Peyer's patch (tissue), 4 donors: ENCODE measurements around the gene HLA-DQB1. TPM values are rescaled to one million over a fixed set of nuclear protein-coding genes. Genes with fewer than 3 reads are reported as not detected.
"Not testable (repeated sequence)": the region's sequence is repeated elsewhere in the genome, so short reads cannot be mapped to it uniquely, and the experiment has no call there.

Experiments
- DNase-seq, 3 donors: peaks; one replicate each; pipeline ENCODE4 v3.0.0-alpha.2; 2017 to 2019
- H3K27ac ChIP-seq, 4 donors: fragments of 200-600 bp; sonication (generic); one replicate each; pipeline ENCODE4 v1.5.1; 2016 to 2019
- H3K27me3 ChIP-seq, 2 donors: fragments of 200-600 bp; sonication (generic); one replicate each; pipeline ENCODE4 v1.5.1; 2019
- H3K36me3 ChIP-seq, 3 donors: fragments of 200-600 bp; sonication (generic); one replicate each; pipeline ENCODE4 v1.5.1; 2016 to 2019
- H3K4me1 ChIP-seq, 4 donors: fragments of 200-600 bp; sonication (generic); one replicate each; pipeline ENCODE4 v1.5.1; 2016 to 2019
- H3K4me3 ChIP-seq, 4 donors: fragments of 200-600 bp; sonication (generic); 1 replicate in 3 of 4; 2 replicates in 1 of 4; pipeline ENCODE4 v1.5.1; 2016 to 2019; ENCODE audit warnings: mild to moderate bottlenecking in 1 of 4
- H3K9me3 ChIP-seq, 4 donors: fragments of 200-600 bp; sonication (generic); one replicate each; pipeline ENCODE4 v1.5.1; 2016 to 2019; ENCODE audit warnings: mild to moderate bottlenecking in 1 of 4
- POLR2A ChIP-seq, 2 donors: fragments of 450-650 bp; IDR thresholded peaks; one replicate each; pipeline ENCODE4 v1.5.1; 2017; ENCODE audit warnings: antibody characterized with exemption in 2 of 2, mild to moderate bottlenecking in 2 of 2, moderate library complexity in 2 of 2
- total RNA-seq, 4 donors: library from RNA; depleted of rRNA; stranded (reverse); fragments of >200 nt; gene quantifications; one replicate each; pipeline ENCODE4 v1.1.0, GENCODE V29; 2016
- TF ChIP-seq, protein P1 (sequence below), 6 experiments: fragments of 450-650 bp in 4 of 6; fragments of 200-600 bp in 2 of 6; sonication (generic) in 1 of 6; IDR thresholded peaks; one replicate each; pipeline ENCODE4 v1.5.1; 2017 to 2019; ENCODE audit warnings: antibody characterized with exemption in 6 of 6, mild to moderate bottlenecking in 3 of 6, moderate library complexity in 1 of 6

Gene HLA-DQB1
- total RNA-seq, 4 donors from 2014 or later, result 7.6 to 18.2 TPM; not detected in 2

DNA sequence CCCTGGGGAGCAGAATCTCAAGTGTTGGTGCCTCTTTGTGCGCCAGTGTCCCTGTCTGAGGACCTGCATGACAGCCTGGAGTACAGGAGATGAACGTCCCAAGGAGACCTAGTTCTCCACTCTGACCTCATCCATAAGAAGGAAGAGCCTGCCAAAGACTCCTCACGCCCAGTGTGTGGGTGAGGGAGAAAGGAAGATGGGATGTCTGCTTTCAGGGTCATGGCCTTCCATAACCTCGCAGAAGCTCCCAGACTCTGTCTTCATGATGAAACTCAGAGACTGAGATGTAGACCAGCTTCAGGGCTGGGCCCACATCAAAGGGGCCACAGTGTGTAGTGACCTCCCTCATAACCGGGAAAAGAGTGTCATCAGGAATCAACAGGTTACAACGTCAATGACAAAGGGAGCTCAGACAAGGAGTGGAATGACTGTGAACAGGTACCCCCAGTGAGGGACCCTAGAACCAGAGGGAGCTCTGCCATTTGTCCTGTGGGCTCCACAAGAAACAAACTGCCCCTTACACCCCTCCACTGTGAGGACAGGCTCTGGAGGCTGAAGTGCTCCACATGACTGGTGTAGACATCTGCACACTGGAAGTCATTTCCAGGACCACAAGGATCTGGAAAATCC is 8.1 kb downstream of the HLA-DQB1 start:
- H3K4me1 ChIP-seq, result no peaks in the 10 kb centered on the region
- no peaks in the 10 kb centered on the region for H3K36me3 ChIP-seq
- no peak overlapping the region for H3K4me3 ChIP-seq
- H3K27ac ChIP-seq, result peak overlapping the region in 1 of 4 donors; percentile 49
- H3K9me3 ChIP-seq, result no peaks in the 10 kb centered on the region
- TF ChIP-seq, protein P1, sequence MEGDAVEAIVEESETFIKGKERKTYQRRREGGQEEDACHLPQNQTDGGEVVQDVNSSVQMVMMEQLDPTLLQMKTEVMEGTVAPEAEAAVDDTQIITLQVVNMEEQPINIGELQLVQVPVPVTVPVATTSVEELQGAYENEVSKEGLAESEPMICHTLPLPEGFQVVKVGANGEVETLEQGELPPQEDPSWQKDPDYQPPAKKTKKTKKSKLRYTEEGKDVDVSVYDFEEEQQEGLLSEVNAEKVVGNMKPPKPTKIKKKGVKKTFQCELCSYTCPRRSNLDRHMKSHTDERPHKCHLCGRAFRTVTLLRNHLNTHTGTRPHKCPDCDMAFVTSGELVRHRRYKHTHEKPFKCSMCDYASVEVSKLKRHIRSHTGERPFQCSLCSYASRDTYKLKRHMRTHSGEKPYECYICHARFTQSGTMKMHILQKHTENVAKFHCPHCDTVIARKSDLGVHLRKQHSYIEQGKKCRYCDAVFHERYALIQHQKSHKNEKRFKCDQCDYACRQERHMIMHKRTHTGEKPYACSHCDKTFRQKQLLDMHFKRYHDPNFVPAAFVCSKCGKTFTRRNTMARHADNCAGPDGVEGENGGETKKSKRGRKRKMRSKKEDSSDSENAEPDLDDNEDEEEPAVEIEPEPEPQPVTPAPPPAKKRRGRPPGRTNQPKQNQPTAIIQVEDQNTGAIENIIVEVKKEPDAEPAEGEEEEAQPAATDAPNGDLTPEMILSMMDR (IDR thresholded peaks at IDR 0.05), result no peak
- no peak for TF ChIP-seq POLR2A (IDR thresholded peaks at IDR 0.05)
- no peaks in the 10 kb centered on the region for H3K27me3 ChIP-seq
- no peak for DNase-seq

DNA sequence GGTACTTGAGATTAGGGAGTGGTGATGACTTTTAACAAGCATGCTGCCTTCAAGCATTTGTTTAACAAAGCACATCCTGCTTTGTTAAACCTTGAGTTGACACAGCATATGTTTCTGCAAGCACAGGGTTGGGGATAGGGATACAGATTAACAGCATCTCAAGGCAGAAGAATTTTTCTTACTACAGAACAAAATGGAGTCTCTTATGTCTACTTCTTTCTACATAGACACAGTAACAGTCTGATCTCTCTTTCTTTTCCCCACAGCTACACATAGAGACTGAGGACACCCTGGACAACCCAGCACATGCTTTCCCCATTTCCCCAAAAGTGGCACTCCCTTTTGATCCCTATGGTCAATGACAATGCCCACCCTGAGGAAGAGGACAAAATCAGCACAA is 8.6 kb downstream of the HLA-DQB1 start:
- H3K27me3 ChIP-seq, H3K9me3 ChIP-seq, DNase-seq, H3K4me3 ChIP-seq, H3K36me3 ChIP-seq, H3K4me1 ChIP-seq: not testable (repeated sequence)
- peak overlapping the region in 1 of 4 donors; percentile 49 for H3K27ac ChIP-seq

DNA sequence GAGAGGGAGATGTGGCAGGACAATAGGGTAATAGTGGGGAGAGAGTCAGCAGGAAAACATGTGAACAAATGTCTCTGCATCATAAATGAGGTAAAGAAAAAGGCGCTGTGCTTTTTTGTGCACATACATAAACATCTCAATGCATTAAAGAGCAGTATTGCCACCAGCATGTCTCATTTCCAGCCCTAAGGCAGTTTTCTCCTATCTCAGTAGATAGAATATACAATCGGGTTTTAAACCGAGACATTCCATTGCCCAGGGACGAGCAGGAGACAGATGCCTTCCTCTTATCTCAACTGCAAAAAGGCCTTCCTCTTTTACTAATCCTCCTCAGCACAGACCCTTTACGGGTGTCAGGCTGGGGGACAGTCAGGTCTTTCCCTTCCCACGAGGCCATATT is 9.1 kb downstream of the HLA-DQB1 start:
- not testable (repeated sequence) for H3K4me1 ChIP-seq, H3K27ac ChIP-seq, H3K27me3 ChIP-seq, H3K36me3 ChIP-seq, H3K4me3 ChIP-seq, DNase-seq, H3K9me3 ChIP-seq

GRCh38 chr6:32655203-32655710 is 11.2 kb downstream of the HLA-DQB1 start:
- Histone ChIP-seq H3K27me3 (no peaks in the 10 kb centered on the region), H3K4me1 (no peaks in the 10 kb centered on the region), H3K9me3 (no peaks in the 10 kb centered on the region), H3K27ac (no peak overlapping the region), H3K4me3 (no peak overlapping the region), H3K36me3 (no peaks in the 10 kb centered on the region)
- no peak for TF ChIP-seq POLR2A (IDR thresholded peaks at IDR 0.05)
- TF ChIP-seq, protein P1 (IDR thresholded peaks at IDR 0.05), result no peak
- no peak for DNase-seq

DNA sequence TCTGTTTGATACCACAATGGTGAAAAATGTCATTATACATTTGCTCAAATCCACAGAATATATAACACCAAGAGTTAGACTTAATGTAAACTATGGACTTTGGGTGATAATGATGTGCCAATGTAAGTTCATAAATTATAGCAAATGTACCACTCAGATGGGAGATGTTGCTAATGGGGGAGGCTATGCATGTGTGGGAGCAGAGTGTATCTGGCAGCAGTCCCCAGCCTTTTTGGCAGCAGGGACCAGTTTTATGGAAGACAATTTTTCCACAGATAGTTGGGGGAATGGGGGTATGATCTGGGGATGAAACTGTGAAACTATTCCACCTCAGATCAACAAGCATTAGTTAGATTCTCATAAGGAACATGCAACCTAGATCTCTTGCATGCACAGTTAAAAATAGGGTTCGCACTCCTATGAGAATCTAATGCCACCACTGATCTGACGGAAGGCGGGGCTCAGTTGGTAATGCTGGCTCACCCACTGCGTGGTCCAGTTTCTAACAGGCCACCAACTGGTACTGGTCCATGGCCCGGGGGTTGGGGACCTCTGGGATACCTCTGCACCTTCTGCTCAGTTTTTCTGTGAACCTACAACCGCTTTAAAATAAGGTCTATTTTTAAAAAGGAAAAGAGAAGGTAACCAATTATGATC is 21.3 kb downstream of the HLA-DQB1 start:
- Histone ChIP-seq H3K36me3 (no peaks in the 10 kb centered on the region), H3K27me3 (no peaks in the 10 kb centered on the region), H3K9me3 (no peaks in the 10 kb centered on the region), H3K4me3 (no peak overlapping the region), H3K27ac (no peak overlapping the region), H3K4me1 (no peaks in the 10 kb centered on the region)
- no peak for DNase-seq
- TF ChIP-seq POLR2A (IDR thresholded peaks at IDR 0.05), result no peak
- TF ChIP-seq, protein P1 (IDR thresholded peaks at IDR 0.05), result no peak

- Histone ChIP-seq H3K27ac (no peak overlapping the region), H3K27me3 (no peaks in the 10 kb centered on the region), H3K36me3 (no peaks in the 10 kb centered on the region), H3K9me3 (no peaks in the 10 kb centered on the region), H3K4me1 (no peaks in the 10 kb centered on the region), H3K4me3 (no peak overlapping the region)
- TF ChIP-seq POLR2A (IDR thresholded peaks at IDR 0.05), result no peak
- TF ChIP-seq, protein P1 (IDR thresholded peaks at IDR 0.05), result no peak
- DNase-seq, result no peak
These were observed 22.6 kb downstream of the HLA-DQB1 start for GRCh38 chr6:32643904-32644303.
